Kidney (tissue), 14 donors: ENCODE data around the gene HPS4. TPM values are rescaled to one million over a fixed set of nuclear protein-coding genes. Genes with fewer than 3 reads are reported as not detected.

Source experiments
- DNase-seq, 5 donors: peaks; one replicate each; pipeline ENCODE4 v3.0.0-alpha.2; 2013 to 2020
- FAIRE-seq: peaks from 2 replicates; lab custom pipeline; 2012; peaks lifted over from hg19 to GRCh38; lab: Jason Lieb, UNC
- H3K27ac ChIP-seq, 2 donors: one replicate each; pipeline ENCODE4 v1.7.0; 2013; ENCODE audit warnings: low read depth in 2 of 2, low read length in 2 of 2, inconsistent platforms in 1 of 2
- H3K27me3 ChIP-seq: one replicate; pipeline ENCODE4 v1.7.1; 2013; ENCODE audit warnings: low read length, inconsistent platforms; ENCODE audit not compliant: control insufficient read depth, insufficient read depth
- H3K36me3 ChIP-seq, 3 donors: one replicate each; pipeline versions ENCODE4 v1.7.0 to v1.7.1; 2013; ENCODE audit warnings: low read length in 3 of 3, control low read depth in 1 of 3, inconsistent platforms in 1 of 3; ENCODE audit not compliant: insufficient read depth in 3 of 3, control insufficient read depth in 2 of 3
- H3K4me1 ChIP-seq, 3 donors: one replicate each; pipeline versions ENCODE4 v1.7.0 to v1.7.1; 2013; ENCODE audit warnings: low read length in 3 of 3, inconsistent platforms in 1 of 3, low read depth in 1 of 3; ENCODE audit not compliant: control insufficient read depth in 2 of 3, insufficient read depth in 2 of 3
- H3K4me3 ChIP-seq, 3 donors: one replicate each; pipeline versions ENCODE4 v1.7.0 to v1.8.1; 2013; ENCODE audit warnings: low read length in 3 of 3, control low read depth in 1 of 3, inconsistent platforms in 1 of 3
- H3K9ac ChIP-seq, 3 donors: one replicate each; pipeline versions ENCODE4 v1.7.0 to v1.7.1; 2013; ENCODE audit warnings: low read length in 3 of 3, control low read depth in 1 of 3, inconsistent platforms in 1 of 3
- H3K9me3 ChIP-seq, 3 donors: one replicate each; pipeline versions ENCODE4 v1.7.0 to v1.7.1; 2013; ENCODE audit warnings: low read length in 3 of 3, control low read depth in 1 of 3, inconsistent platforms in 1 of 3; ENCODE audit not compliant: control insufficient read depth in 2 of 3, insufficient read depth in 1 of 3
- intact Hi-C: fragments of 100-400 bp; cut with DNase I; formaldehyde crosslinking; loops from one replicate; pipeline ENCODE4 v1.11.1; 2022
- polyA plus RNA-seq: library from polyadenylated mRNA; stranded (reverse); fragments of 350-450 nt; fragmentation: Illumina TruSeq; extraction: RNeasy Lipid Tissue Mini Kit (QIAGEN cat#74804); gene quantifications from one replicate; pipeline ENCODE4 v1.2.3, GENCODE V29; 2014; ENCODE audit warnings: low read depth, low replicate concordance; ENCODE audit not compliant: insufficient read depth
- total RNA-seq: library from RNA; stranded (reverse); fragmentation: NEBNext Ultra II Directional; extraction: Animal tissue kit (Norgen Biotek cat#: 25700); gene quantifications from one replicate; pipeline ENCODE4 v1.2.1, GENCODE V29; 2021
- TF ChIP-seq, protein P1 (sequence below): IDR thresholded peaks from 3 replicates; pipeline ENCODE4 v1.5.1; 2012; ENCODE audit warnings: mild to moderate bottlenecking, moderate library complexity, borderline replicate concordance; ENCODE audit not compliant: insufficient read depth; ENCODE audit errors: extremely low read depth
- donor health status: control.
- donor health status: control.
- donor health status: control.
- donor health status: control.
- donor health status: control.
- donor health status: DM: yes; HTN: yes; CAD: no.
- donor health status: Normal renal cell carcinoma (clear cell type).

Gene HPS4
- total and polyA plus RNA-seq, 2 donors from 2014 or later = 11.9 to 35.5 TPM

DNA sequence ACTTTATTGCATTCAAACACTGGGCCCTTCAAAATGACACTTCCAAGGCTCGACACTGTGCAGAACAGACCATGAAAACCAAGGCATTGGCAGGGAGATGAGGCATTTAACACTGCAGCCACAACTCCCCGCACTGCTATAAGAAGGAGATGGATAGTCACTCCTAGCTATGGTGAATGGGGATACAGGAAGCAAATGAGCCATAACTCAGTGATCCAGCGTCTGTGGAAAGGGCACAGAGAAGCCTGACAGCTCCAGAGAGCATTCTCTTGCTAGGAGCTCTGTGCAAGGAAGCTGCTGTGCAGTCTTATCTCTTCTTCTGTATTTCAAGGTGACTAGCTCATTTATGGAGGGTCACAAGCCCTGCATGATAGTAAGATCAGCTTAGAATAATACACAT, 20.9 kb downstream of the HPS4 start:
- Histone ChIP-seq H3K9ac (no peak overlapping the region), H3K36me3 (peaks cover 16 to 55% (median 40%) of the 10 kb centered on the region in 3 donors)
- intact Hi-C loops = no loop called here

DNA sequence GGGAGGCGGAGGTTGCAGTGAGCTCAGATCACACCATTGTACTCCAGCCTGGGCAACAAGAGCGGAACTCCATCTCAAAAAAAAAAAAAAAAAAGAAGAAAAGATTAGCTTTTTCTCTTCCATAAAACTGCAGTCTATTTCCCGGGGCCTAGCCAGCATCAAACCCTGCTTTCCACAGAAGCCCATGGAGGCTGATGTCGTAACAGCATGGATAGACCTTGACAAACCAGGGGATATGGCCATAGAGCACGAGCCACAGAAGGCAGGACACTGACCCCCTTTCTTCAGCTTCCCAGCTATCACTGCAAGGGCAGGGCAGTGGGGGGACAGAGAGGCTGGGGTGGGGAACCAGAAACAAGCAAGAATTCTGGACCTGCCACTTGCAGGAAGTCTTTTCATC, 21.5 kb downstream of the HPS4 start:
- TF ChIP-seq, protein P1, sequence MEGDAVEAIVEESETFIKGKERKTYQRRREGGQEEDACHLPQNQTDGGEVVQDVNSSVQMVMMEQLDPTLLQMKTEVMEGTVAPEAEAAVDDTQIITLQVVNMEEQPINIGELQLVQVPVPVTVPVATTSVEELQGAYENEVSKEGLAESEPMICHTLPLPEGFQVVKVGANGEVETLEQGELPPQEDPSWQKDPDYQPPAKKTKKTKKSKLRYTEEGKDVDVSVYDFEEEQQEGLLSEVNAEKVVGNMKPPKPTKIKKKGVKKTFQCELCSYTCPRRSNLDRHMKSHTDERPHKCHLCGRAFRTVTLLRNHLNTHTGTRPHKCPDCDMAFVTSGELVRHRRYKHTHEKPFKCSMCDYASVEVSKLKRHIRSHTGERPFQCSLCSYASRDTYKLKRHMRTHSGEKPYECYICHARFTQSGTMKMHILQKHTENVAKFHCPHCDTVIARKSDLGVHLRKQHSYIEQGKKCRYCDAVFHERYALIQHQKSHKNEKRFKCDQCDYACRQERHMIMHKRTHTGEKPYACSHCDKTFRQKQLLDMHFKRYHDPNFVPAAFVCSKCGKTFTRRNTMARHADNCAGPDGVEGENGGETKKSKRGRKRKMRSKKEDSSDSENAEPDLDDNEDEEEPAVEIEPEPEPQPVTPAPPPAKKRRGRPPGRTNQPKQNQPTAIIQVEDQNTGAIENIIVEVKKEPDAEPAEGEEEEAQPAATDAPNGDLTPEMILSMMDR = no peak

More for the DNA sequence above, 20.9 kb downstream of the HPS4 start:
- TF ChIP-seq, protein P1 = no peak
- Histone ChIP-seq H3K4me3 (no peak overlapping the region), H3K9me3 (no peaks in the 10 kb centered on the region), H3K27ac (no peak overlapping the region), H3K27me3 (no peaks in the 10 kb centered on the region), H3K4me1 (peaks cover 0 to 15% (median 10%) of the 10 kb centered on the region in 3 donors)
- peak in 2 of 5 donors; percentile 35 to 66 for DNase-seq
- no peak for FAIRE-seq

DNA sequence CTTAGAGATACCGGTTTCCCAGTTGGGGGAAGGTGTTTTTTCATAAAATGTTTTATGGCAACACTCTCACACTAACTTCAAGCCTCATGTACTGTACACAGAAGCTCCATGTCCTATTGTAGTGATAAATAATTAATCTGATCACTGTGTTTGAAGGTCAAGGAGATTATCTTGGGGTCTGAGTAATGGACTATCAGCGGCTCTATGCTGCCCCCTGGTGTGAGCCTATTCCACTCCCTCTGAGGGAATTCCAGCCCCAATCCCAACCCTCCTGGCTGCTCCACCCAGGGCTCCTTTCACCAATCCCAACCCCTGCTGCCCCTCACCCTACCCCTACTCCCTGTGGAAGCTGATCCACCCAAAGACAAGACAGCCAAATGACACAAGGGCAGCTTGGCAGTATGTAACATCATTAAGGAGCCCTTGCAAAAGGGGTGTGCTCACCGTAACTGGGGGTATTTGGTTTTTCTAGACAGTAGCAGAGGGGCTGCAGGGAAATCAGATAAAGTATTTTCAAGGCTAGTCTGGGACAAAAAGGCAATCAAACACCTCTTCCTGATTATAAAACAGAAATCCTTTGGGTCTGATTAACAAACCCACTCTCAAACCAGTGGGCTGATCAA, 22.3 kb downstream of the HPS4 start:
- Histone ChIP-seq H3K9me3 (no peaks in the 10 kb centered on the region), H3K27ac (no peak overlapping the region), H3K36me3 (peaks cover 14 to 47% (median 43%) of the 10 kb centered on the region in 3 donors), H3K4me3 (no peak overlapping the region), H3K27me3 (no peaks in the 10 kb centered on the region), H3K4me1 (peaks cover 0 to 15% (median 10%) of the 10 kb centered on the region in 3 donors), H3K9ac (no peak overlapping the region)
- TF ChIP-seq, protein P1 = peak; percentile 71
- DNase-seq (peak in 4 of 5 donors; percentile 52 to 72 (median 66)), FAIRE-seq (no peak)
- intact Hi-C loops = no loop called here

More for the DNA sequence above, 21.5 kb downstream of the HPS4 start:
- Histone ChIP-seq H3K4me3 (no peak overlapping the region), H3K27me3 (no peaks in the 10 kb centered on the region), H3K27ac (no peak overlapping the region), H3K9ac (no peak overlapping the region), H3K9me3 (no peaks in the 10 kb centered on the region), H3K36me3 (peaks cover 14 to 53% (median 44%) of the 10 kb centered on the region in 3 donors), H3K4me1 (peaks cover 0 to 15% (median 10%) of the 10 kb centered on the region in 3 donors)
- intact Hi-C loops = no loop called here
- no peak for FAIRE-seq
- DNase-seq = no peak

DNA sequence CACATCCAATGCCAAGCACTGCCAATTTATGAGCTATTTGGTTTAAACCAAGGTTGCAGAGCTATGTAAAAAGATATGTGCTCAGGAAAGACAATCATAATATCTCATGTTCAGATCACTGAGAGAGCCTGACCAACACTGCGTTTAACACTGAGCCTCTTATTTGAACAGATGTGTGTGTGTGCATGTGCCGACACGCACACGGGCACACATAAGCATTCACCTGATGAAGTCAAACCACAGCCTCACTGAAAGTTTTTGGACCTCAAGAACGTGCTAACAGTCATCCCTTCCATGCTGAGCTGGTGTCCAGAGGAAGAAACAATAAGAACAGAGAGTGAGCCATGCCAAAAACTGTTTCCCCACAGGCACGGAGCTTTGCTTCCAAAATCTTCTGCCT, 23.4 kb downstream of the HPS4 start:
- Histone ChIP-seq H3K9ac (no peak overlapping the region), H3K4me1 (peaks cover 0 to 15% (median 10%) of the 10 kb centered on the region in 3 donors), H3K4me3 (no peak overlapping the region), H3K36me3 (peaks cover 11 to 41% (median 32%) of the 10 kb centered on the region in 3 donors), H3K27ac (no peak overlapping the region), H3K27me3 (no peaks in the 10 kb centered on the region), H3K9me3 (no peaks in the 10 kb centered on the region)
- DNase-seq = no peak
- TF ChIP-seq, protein P1 = no peak
- no peak for FAIRE-seq
- intact Hi-C loops = no loop called here
